HK-2 (cell line): ENCODE results near the gene CHTF18.
"Not testable (repeated sequence)": the region's sequence is repeated elsewhere in the genome, so short reads cannot be mapped to it uniquely, and the experiment has no call there.

Experiments
- DNase-seq: peaks from one replicate; pipeline ENCODE4 v3.0.0-alpha.2; 2018; ENCODE audit not compliant: unreplicated experiment

The CHTF18 gene

GRCh38 chr16:776298-776697 is 12.1 kb upstream of the CHTF18 start:
- not testable (repeated sequence) for DNase-seq

GRCh38 chr16:776824-777223 is 11.6 kb upstream of the CHTF18 start:
- no peak for DNase-seq

- DNase-seq: peak; percentile 61
Observed at GRCh38 chr16:777826-778225, 10.6 kb upstream of the CHTF18 start.

GRCh38 chr16:778447-778846 is 10.0 kb upstream of the CHTF18 start:
- no peak for DNase-seq

GRCh38 chr16:778909-779527 is 9.4 kb upstream of the CHTF18 start:
- no peak for DNase-seq

- DNase-seq: no peak
Observed at GRCh38 chr16:779561-779960, 8.9 kb upstream of the CHTF18 start.

GRCh38 chr16:780296-780695 is 8.1 kb upstream of the CHTF18 start:
- no peak for DNase-seq

GRCh38 chr16:781346-782010 is 6.9 kb upstream of the CHTF18 start:
- no peak for DNase-seq

- no peak for DNase-seq
Observed at GRCh38 chr16:782258-782657, 6.2 kb upstream of the CHTF18 start.

GRCh38 chr16:782766-783403 is 5.5 kb upstream of the CHTF18 start:
- no peak for DNase-seq

- DNase-seq: no peak
Observed at GRCh38 chr16:783404-784161, 4.8 kb upstream of the CHTF18 start.

- no peak for DNase-seq
Observed at GRCh38 chr16:784431-784830, 4.0 kb upstream of the CHTF18 start.

- DNase-seq: no peak
Observed at GRCh38 chr16:785563-786535, 2.6 kb upstream of the CHTF18 start.

- DNase-seq: no peak
Observed at GRCh38 chr16:787321-787966, 976 bp upstream of the CHTF18 start.

GRCh38 chr16:787978-788398 is 432 bp upstream of the CHTF18 start, which contains the start of gene RPUSD1:
Gene RPUSD1 (minus strand): TSS chr16:788381. CDS start chr16:787737, 644 bp downstream.
- no peak for DNase-seq

GRCh38 chr16:789191-789850 is 901 bp downstream of the CHTF18 start:
- no peak for DNase-seq

GRCh38 chr16:790086-790485 is 1.7 kb downstream of the CHTF18 start:
- no peak for DNase-seq

- DNase-seq: no peak
Observed at GRCh38 chr16:791131-791530, 2.7 kb downstream of the CHTF18 start.

- no peak for DNase-seq
Observed at GRCh38 chr16:792221-792995, 4.0 kb downstream of the CHTF18 start.
